CD8-positive, alpha-beta memory T cell (primary cell): ENCODE results near the gene CLHC1. TPM values are rescaled to one million over a fixed set of nuclear protein-coding genes. Genes with fewer than 3 reads are reported as not detected.
"Not testable (repeated sequence)": the region's sequence is repeated elsewhere in the genome, so short reads cannot be mapped to it uniquely, and the experiment has no call there.

Source experiments
- CTCF ChIA-PET: fragments of 350-600 bp; sonication (Branson Sonifier 250); formaldehyde crosslinking; loops from one replicate; lab custom pipeline; 2021; ENCODE audit warnings: antibody characterized with exemption; lab: Charles Lee
- POLR2A ChIA-PET: fragments of 350-600 bp; sonication (Branson Sonifier 250); formaldehyde crosslinking; loops from one replicate; lab custom pipeline; 2021; ENCODE audit warnings: antibody characterized with exemption; lab: Charles Lee
- DNase-seq, 5 donors: peaks; one replicate each; pipeline versions ENCODE4 v3.0.0 to v3.0.0-alpha.2; 2020 to 2022; ENCODE audit warnings: mixed read lengths in 1 of 5
- H3K27ac ChIP-seq: one replicate; pipeline ENCODE4 v1.7.0; 2013; ENCODE audit warnings: low read depth, mild to moderate bottlenecking, low read length, moderate library complexity
- H3K27me3 ChIP-seq: 2 replicates; pipeline ENCODE4 v1.7.0; 2013; ENCODE audit warnings: low read length, mild to moderate bottlenecking; ENCODE audit not compliant: insufficient read depth, poor library complexity, severe bottlenecking
- H3K36me3 ChIP-seq: 2 replicates; pipeline ENCODE4 v1.7.0; 2013; ENCODE audit warnings: mild to moderate bottlenecking, low read length, moderate library complexity; ENCODE audit not compliant: insufficient read depth
- H3K4me1 ChIP-seq: 2 replicates; pipeline ENCODE4 v1.7.0; 2013; ENCODE audit warnings: mild to moderate bottlenecking, low read length, moderate library complexity; ENCODE audit not compliant: insufficient read depth
- H3K4me3 ChIP-seq: 2 replicates; pipeline ENCODE4 v1.7.0; 2013; ENCODE audit warnings: mild to moderate bottlenecking, low read length
- H3K9me3 ChIP-seq: 2 replicates; pipeline ENCODE4 v1.7.0; 2013; ENCODE audit warnings: mild to moderate bottlenecking, low read length
- H3K27ac Mint-ChIP-seq, 8 donors: one replicate each; pipeline ENCODE4 v1.8.0; 2020 to 2021; ENCODE audit warnings: mixed read lengths in 8 of 8, mild to moderate bottlenecking in 6 of 8, inconsistent platforms in 3 of 8, moderate library complexity in 3 of 8
- H3K27me3 Mint-ChIP-seq, 2 donors: one replicate each; pipeline ENCODE4 v1.8.0; 2020 to 2021; ENCODE audit warnings: mixed read lengths in 2 of 2, mild to moderate bottlenecking in 1 of 2, moderate library complexity in 1 of 2
- H3K36me3 Mint-ChIP-seq, 3 donors: one replicate each; pipeline ENCODE4 v1.8.0; 2020 to 2021; ENCODE audit warnings: mixed read lengths in 3 of 3, inconsistent platforms in 1 of 3, mild to moderate bottlenecking in 1 of 3
- H3K4me1 Mint-ChIP-seq, 3 donors: one replicate each; pipeline ENCODE4 v1.8.0; 2020 to 2021; ENCODE audit warnings: mixed read lengths in 3 of 3, inconsistent platforms in 1 of 3, mild to moderate bottlenecking in 1 of 3
- H3K4me3 Mint-ChIP-seq, 7 donors: one replicate each; pipeline ENCODE4 v1.8.0; 2020 to 2021; ENCODE audit warnings: mixed read lengths in 7 of 7, mild to moderate bottlenecking in 6 of 7, moderate library complexity in 4 of 7, inconsistent platforms in 2 of 7
- H3K9me3 Mint-ChIP-seq, 5 donors: one replicate each; pipeline ENCODE4 v1.8.0; 2020 to 2022; ENCODE audit warnings: mixed read lengths in 5 of 5, mild to moderate bottlenecking in 3 of 5, moderate library complexity in 2 of 5, inconsistent platforms in 1 of 5
- polyA plus RNA-seq: library from polyadenylated mRNA; unstranded; fragments of 300-500 nt; fragmentation: Illumina TruSeq; gene quantifications from one replicate; pipeline ENCODE4 v1.2.3, GENCODE V29; 2021
- total RNA-seq, 2 experiments: library from RNA; stranded (reverse); gene quantifications; one replicate each; pipeline ENCODE4 v1.2.3, GENCODE V29; 2021

CLHC1 gene
- total and polyA plus RNA-seq, 3 experiments from 2014 or later = 1.1 to 9.8 (median 8.4) TPM

DNA sequence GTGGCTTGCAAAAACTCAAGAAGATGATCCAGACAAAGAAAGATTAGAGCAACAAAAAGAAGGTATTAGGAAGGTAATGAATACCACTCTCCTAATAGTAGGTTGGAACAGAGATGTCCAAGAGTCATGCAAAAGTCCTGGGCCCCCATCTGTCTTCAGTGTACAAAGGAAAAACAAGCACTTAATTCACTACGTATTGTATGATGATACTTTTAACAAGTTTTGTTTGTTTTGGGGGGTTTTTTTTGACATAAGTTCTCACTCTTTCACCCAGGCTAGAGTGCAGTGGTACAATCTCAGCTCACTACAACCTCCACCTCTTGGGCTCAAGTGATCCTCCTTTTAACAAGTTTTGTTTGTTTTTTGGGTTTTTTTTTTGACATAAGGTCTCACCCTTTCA lies 101.2 kb downstream of the CLHC1 start:
- Mint-ChIP-seq H3K4me1 (peaks cover 21 to 24% (median 24%) of the 10 kb centered on the region in 3 donors), H3K36me3 (no peaks in the 10 kb centered on the region), H3K4me3 (no peak overlapping the region), H3K27ac (peak overlapping the region in 5 of 8 donors; percentile 12 to 83 (median 28)), H3K9me3 (no peaks in the 10 kb centered on the region), H3K27me3 (no peaks in the 10 kb centered on the region)
- no peak for DNase-seq
- ChIA-PET CTCF (no interaction called here), POLR2A (interaction anchor here (0.6 kb wide), 1 partner anchor 26 kb away, joined by 4 read pairs; no protein-coding TSS in a partner anchor)
- Histone ChIP-seq H3K36me3 (no peaks in the 10 kb centered on the region), H3K27me3 (no peaks in the 10 kb centered on the region), H3K9me3 (no peaks in the 10 kb centered on the region), H3K27ac (no peak overlapping the region), H3K4me1 (peaks cover 25% of the 10 kb centered on the region), H3K4me3 (no peak overlapping the region)

- DNase-seq, H3K9me3 Mint-ChIP-seq, H3K27me3 Mint-ChIP-seq, H3K27ac Mint-ChIP-seq, H3K4me3 Mint-ChIP-seq, H3K9me3 ChIP-seq, H3K27me3 ChIP-seq, H3K4me3 ChIP-seq, H3K4me1 ChIP-seq, H3K36me3 ChIP-seq, POLR2A ChIA-PET, H3K4me1 Mint-ChIP-seq, CTCF ChIA-PET, H3K36me3 Mint-ChIP-seq, H3K27ac ChIP-seq: not testable (repeated sequence)
Measured at GRCh38 chr2:55126643-55127042, 105.5 kb downstream of the CLHC1 start.

Other genes starting within 250 kb of the CLHC1 start
- gene RTN4, start 181.8 kb downstream of the CLHC1 start, total RNA-seq = 100 to 1,000 TPM; 105 to 110 TPM
- 100 TPM for gene RTN4, start 181.8 kb downstream of the CLHC1 start, polyA plus RNA-seq
- 1,000 to 10,000 TPM; 1,155 to 1,172 TPM for gene RPS27A, start 395 bp upstream of the CLHC1 start, total RNA-seq
- 3,070 TPM for gene RPS27A, start 395 bp upstream of the CLHC1 start, polyA plus RNA-seq
- 10 to 100 TPM; 58.3 to 58.9 TPM for gene MTIF2, start 36.9 kb upstream of the CLHC1 start, total RNA-seq
- gene MTIF2, start 36.9 kb upstream of the CLHC1 start, polyA plus RNA-seq = 19.5 TPM
- 10 to 100 TPM in 1 of 2 experiments, 1 to 10 TPM in 1; 9.5 to 10.7 TPM for gene CCDC88A, start 187.6 kb upstream of the CLHC1 start, total RNA-seq
- 9.5 TPM for gene CCDC88A, start 187.6 kb upstream of the CLHC1 start, polyA plus RNA-seq